IPS-20b (cell line): ENCODE measurements around the gene HORMAD2.

ENCODE experiments used
- H3K27ac ChIP-seq: one replicate; pipeline ENCODE4 v1.5.1; 2013; ENCODE audit warnings: low read length
- H3K27me3 ChIP-seq: 2 replicates; pipeline ENCODE4 v1.6.1; 2013; ENCODE audit warnings: mild to moderate bottlenecking, low read length, inconsistent platforms; ENCODE audit not compliant: insufficient read depth
- H3K36me3 ChIP-seq: 2 replicates; pipeline ENCODE4 v1.6.1; 2013; ENCODE audit warnings: low read depth, mild to moderate bottlenecking, inconsistent platforms, low read length, moderate library complexity; ENCODE audit not compliant: insufficient read depth
- H3K4me1 ChIP-seq: 2 replicates; pipeline ENCODE4 v1.6.1; 2013; ENCODE audit warnings: mild to moderate bottlenecking, control low read depth, inconsistent platforms, low read length, moderate library complexity; ENCODE audit not compliant: insufficient read depth
- H3K4me3 ChIP-seq: 2 replicates; pipeline ENCODE4 v1.5.1; 2013; ENCODE audit warnings: mild to moderate bottlenecking, low read length, inconsistent platforms
- H3K9ac ChIP-seq: 2 replicates; pipeline ENCODE4 v1.6.1; 2013; ENCODE audit warnings: low read depth, mild to moderate bottlenecking, inconsistent platforms, low read length, moderate library complexity
- H3K9me3 ChIP-seq: 2 replicates; pipeline ENCODE4 v1.6.1; 2013; ENCODE audit warnings: mild to moderate bottlenecking, low read depth, low read length, inconsistent platforms; ENCODE audit not compliant: insufficient read depth

Gene HORMAD2

GRCh38 chr22:30143265-30143664, 63.0 kb downstream of the HORMAD2 start:
- Histone ChIP-seq H3K9ac (no peak overlapping the region), H3K27ac (no peak overlapping the region), H3K27me3 (no peaks in the 10 kb centered on the region), H3K9me3 (0 out of 2 replicates have a peak, but pooled peaks cover 3% of the 10 kb centered on the region), H3K4me3 (no peak overlapping the region), H3K36me3 (no peaks in the 10 kb centered on the region), H3K4me1 (no peaks in the 10 kb centered on the region)

- Histone ChIP-seq H3K27ac (no peak overlapping the region), H3K4me1 (no peaks in the 10 kb centered on the region), H3K36me3 (no peaks in the 10 kb centered on the region), H3K4me3 (no peak overlapping the region), H3K9me3 (0 out of 2 replicates have a peak, but pooled peaks cover 3% of the 10 kb centered on the region), H3K27me3 (no peaks in the 10 kb centered on the region), H3K9ac (no peak overlapping the region)
These were observed 64.1 kb downstream of the HORMAD2 start for GRCh38 chr22:30144391-30144790.

DNA sequence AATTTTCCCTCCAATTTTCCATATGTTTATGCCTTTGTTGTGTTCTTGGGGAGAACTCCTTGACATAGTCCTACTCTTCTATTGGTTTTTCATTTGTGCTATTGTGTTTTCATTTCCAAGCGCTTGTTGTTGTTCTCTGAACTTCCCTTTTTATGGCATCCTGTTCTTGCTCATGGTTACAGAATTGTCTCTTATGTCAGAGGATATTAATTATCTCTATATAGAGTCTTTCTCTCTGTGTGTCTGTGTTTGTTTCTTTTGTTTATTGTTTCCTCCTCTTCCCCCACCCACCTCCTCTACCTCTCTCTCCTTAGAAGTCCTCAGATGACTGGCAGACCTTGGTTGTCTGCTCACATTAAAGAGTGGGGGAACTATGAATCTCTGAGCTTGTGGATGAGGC, 69.9 kb downstream of the HORMAD2 start:
- no peak overlapping the region for H3K9ac ChIP-seq
- H3K27me3 ChIP-seq, result no peaks in the 10 kb centered on the region
- H3K27ac ChIP-seq, result no peak overlapping the region
- H3K9me3 ChIP-seq, result no peaks in the 10 kb centered on the region
- no peaks in the 10 kb centered on the region for H3K4me1 ChIP-seq
- H3K36me3 ChIP-seq, result no peaks in the 10 kb centered on the region
- no peak overlapping the region for H3K4me3 ChIP-seq

DNA sequence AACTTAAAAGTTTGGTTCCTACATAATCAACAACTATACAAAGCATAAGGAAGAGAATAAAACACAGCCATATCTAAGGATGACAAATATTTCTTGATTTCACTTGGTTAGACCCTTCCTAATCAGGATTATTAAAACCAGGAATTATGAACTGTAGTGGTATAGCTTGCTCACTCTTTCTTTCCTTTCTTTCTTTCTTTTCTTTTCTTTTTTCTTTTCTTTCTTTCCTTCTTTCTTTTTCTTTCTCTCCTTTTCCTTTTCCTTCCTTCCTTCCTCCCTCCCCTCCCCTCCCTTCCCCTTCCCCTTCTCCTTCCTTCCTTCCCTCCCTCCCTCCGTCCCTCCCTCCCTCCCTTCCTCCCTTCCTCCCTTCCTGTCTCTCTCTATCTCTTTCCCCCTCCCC, 78.0 kb downstream of the HORMAD2 start:
- Histone ChIP-seq H3K27me3 (no peaks in the 10 kb centered on the region), H3K4me3 (no peak overlapping the region), H3K9ac (no peak overlapping the region), H3K36me3 (no peaks in the 10 kb centered on the region), H3K4me1 (0 out of 2 replicates have a peak, but pooled peaks cover 6% of the 10 kb centered on the region), H3K9me3 (no peaks in the 10 kb centered on the region), H3K27ac (no peak overlapping the region)

DNA sequence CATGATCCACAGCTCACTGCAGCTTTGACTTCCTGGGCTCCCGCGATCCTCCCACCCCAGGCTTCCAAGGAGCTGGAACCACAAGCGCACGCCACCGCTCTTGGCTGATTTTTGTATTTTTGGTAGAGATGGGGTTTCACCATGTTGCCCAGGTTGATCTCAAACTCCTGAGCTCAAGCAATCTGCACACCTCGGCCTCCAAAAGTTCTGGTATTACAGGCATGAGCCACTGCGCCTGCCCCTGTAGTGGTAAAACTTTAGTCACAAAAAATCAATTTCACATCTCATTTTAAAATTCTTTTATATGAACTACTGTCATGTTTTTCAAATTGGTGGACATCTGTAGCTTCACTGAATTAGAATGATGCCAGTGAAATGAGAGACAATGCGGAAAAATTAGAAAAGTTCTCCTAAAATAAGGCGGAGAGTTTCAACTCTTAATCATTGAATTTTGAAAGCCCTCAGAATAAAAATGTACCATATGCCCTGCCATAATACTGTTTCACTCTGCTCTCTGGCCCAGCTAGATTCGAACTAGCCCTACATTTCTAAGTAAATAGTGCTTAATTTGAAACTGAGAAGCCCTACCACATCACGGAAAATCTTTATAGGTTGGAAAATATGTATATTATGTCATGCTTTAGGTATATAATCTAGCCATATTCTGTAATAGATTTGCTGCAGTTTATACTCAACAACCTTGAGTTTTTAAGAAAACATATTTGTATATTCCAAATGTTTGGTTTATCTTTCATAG, 78.7 kb downstream of the HORMAD2 start:
- Histone ChIP-seq H3K4me3 (no peak overlapping the region), H3K4me1 (0 out of 2 replicates have a peak, but pooled peaks cover 6% of the 10 kb centered on the region)

GRCh38 chr22:30159561-30160353, 79.5 kb downstream of the HORMAD2 start:
- H3K4me3 ChIP-seq, result no peak overlapping the region
- H3K9me3 ChIP-seq, result no peaks in the 10 kb centered on the region
- no peak overlapping the region for H3K9ac ChIP-seq
- no peaks in the 10 kb centered on the region for H3K27me3 ChIP-seq
- no peak overlapping the region for H3K27ac ChIP-seq
- 0 out of 2 replicates have a peak, but pooled peaks cover 6% of the 10 kb centered on the region for H3K4me1 ChIP-seq
- H3K36me3 ChIP-seq, result no peaks in the 10 kb centered on the region

More for the DNA sequence above, 78.7 kb downstream of the HORMAD2 start:
- Histone ChIP-seq H3K9me3 (no peaks in the 10 kb centered on the region), H3K36me3 (no peaks in the 10 kb centered on the region), H3K27ac (no peak overlapping the region), H3K27me3 (no peaks in the 10 kb centered on the region), H3K9ac (no peak overlapping the region)

DNA sequence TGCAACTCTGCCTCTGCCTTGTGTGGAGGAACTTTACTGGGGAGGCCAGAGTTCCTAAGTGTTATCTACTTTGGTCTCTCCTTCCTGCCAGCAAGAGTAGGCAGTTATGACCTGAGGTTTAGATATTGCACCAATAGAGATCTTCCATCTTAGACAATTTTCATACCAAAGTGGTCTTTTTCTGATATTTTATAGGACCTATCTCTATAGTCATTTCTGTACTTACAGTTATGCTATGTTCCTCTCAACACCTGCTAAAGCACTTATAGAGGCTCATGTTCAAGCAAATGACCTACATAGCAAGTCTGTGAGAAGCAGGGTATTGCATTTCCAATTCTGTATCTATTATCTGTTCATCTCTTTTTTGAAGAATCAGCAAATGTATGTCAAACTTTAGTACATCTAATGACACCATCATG, 80.8 kb downstream of the HORMAD2 start:
- Histone ChIP-seq H3K27me3 (no peaks in the 10 kb centered on the region), H3K9ac (no peak overlapping the region), H3K4me3 (no peak overlapping the region), H3K4me1 (0 out of 2 replicates have a peak, but pooled peaks cover 6% of the 10 kb centered on the region), H3K27ac (no peak overlapping the region), H3K9me3 (no peaks in the 10 kb centered on the region), H3K36me3 (no peaks in the 10 kb centered on the region)

- H3K9ac ChIP-seq, result no peak overlapping the region
- H3K4me1 ChIP-seq, result no peaks in the 10 kb centered on the region
- no peak overlapping the region for H3K27ac ChIP-seq
- no peaks in the 10 kb centered on the region for H3K27me3 ChIP-seq
- H3K4me3 ChIP-seq, result no peak overlapping the region
- H3K9me3 ChIP-seq, result no peaks in the 10 kb centered on the region
- H3K36me3 ChIP-seq, result no peaks in the 10 kb centered on the region
These were observed 87.0 kb downstream of the HORMAD2 start for GRCh38 chr22:30167296-30167695.

- Histone ChIP-seq H3K27me3 (no peaks in the 10 kb centered on the region), H3K4me1 (no peaks in the 10 kb centered on the region), H3K36me3 (no peaks in the 10 kb centered on the region), H3K9ac (no peak overlapping the region), H3K27ac (no peak overlapping the region), H3K4me3 (no peak overlapping the region), H3K9me3 (no peaks in the 10 kb centered on the region)
These were observed 87.5 kb downstream of the HORMAD2 start for GRCh38 chr22:30167734-30168133.

GRCh38 chr22:30169002-30169401, 88.7 kb downstream of the HORMAD2 start:
- H3K27ac ChIP-seq, result no peak overlapping the region
- no peaks in the 10 kb centered on the region for H3K9me3 ChIP-seq
- no peak overlapping the region for H3K4me3 ChIP-seq
- no peaks in the 10 kb centered on the region for H3K36me3 ChIP-seq
- H3K27me3 ChIP-seq, result no peaks in the 10 kb centered on the region
- H3K4me1 ChIP-seq, result no peaks in the 10 kb centered on the region
- H3K9ac ChIP-seq, result no peak overlapping the region

- no peaks in the 10 kb centered on the region for H3K9me3 ChIP-seq
- no peaks in the 10 kb centered on the region for H3K27me3 ChIP-seq
- no peak overlapping the region for H3K27ac ChIP-seq
- H3K36me3 ChIP-seq, result no peaks in the 10 kb centered on the region
- H3K4me3 ChIP-seq, result no peak overlapping the region
- no peaks in the 10 kb centered on the region for H3K4me1 ChIP-seq
- no peak overlapping the region for H3K9ac ChIP-seq
These were observed 89.9 kb downstream of the HORMAD2 start for GRCh38 chr22:30170129-30170528.

GRCh38 chr22:30171008-30171407, 90.7 kb downstream of the HORMAD2 start:
- no peaks in the 10 kb centered on the region for H3K27me3 ChIP-seq
- no peak overlapping the region for H3K27ac ChIP-seq
- no peaks in the 10 kb centered on the region for H3K9me3 ChIP-seq
- no peak overlapping the region for H3K4me3 ChIP-seq
- H3K9ac ChIP-seq, result no peak overlapping the region
- H3K36me3 ChIP-seq, result no peaks in the 10 kb centered on the region
- no peaks in the 10 kb centered on the region for H3K4me1 ChIP-seq
